ENCODE data around the gene SGSH.
"Not testable (repeated sequence)": the region's sequence is repeated elsewhere in the genome, so short reads cannot be mapped to it uniquely, and the experiment has no call there.

Gene SGSH

GRCh38 chr17:80253631-80254395, 33.7 kb upstream of the SGSH start:
- DNase-seq (ENCODE audit: low read depth) = no peak

- DNase-seq (ENCODE audit: low read depth) = no peak
Observed at GRCh38 chr17:80252871-80253270, 32.7 kb upstream of the SGSH start.

GRCh38 chr17:80251966-80252365, 31.8 kb upstream of the SGSH start:
- no peak for DNase-seq (ENCODE audit: low read depth)

- no peak for DNase-seq (ENCODE audit: low read depth)
Observed at GRCh38 chr17:80248894-80249710, 29.0 kb upstream of the SGSH start.

DNA sequence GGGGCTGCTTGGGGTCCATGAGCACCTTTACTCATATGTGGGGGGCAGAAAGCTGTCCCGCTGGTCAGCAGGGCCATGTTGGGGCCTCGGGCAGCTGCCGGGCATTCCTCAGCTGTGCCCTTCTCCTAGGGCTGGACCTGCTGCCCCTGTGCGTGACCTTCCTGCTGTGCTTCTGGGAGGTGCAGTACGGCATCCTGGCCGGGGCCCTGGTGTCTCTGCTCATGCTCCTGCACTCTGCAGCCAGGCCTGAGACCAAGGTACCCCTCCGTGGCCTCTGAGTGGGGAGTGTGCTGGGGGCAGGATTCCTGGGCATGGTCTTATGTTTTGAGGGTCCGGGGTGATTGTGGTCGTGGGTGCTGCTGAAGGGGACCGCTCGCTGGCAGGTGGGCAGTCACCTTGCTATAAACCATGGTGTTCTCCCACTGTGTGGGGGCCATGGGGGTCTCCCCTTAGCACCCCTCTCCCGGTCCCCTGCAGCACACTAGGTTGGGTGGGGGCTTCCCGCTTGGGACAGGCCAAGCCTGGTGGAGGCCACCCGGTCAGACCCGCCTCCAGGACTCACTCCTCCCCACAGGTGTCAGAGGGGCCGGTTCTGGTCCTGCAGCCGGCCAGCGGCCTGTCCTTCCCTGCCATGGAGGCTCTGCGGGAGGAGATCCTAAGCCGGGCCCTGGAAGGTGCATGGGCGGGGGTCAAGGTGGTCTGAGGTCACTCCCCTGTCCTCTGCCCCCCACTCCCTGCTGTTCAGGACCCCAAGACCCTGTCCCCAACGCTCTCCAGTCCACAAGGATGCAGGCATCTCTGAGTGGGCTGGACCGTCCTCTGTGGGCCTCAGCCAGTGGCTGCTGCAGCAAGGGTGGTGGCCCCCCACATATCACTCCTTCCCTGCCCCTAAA, 28.1 kb upstream of the SGSH start:
- no peak for DNase-seq (ENCODE audit: low read depth)

- DNase-seq (ENCODE audit: low read depth) = no peak
Observed at GRCh38 chr17:80247561-80247960, 27.4 kb upstream of the SGSH start.

DNA sequence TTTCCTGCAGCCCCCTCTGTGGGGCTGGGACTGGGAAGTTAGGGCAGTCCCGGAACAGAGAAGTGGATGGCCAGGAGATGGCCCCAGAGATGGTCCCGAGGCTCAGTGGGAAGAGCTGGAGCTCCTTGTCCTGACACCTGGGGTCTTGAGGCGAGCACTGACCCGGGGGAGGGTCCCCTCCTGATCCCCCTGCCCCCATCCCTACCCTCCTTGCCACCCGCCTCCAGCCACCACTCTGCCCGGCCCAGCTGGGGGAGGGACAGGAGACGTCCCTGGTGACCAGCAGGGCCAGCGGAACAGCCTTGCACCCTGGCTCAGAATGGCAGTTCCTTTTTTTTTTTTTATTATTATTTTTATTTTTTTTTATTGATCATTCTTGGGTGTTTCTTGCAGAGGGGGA, 26.6 kb upstream of the SGSH start:
- DNase-seq (ENCODE audit: low read depth) = no peak

DNA sequence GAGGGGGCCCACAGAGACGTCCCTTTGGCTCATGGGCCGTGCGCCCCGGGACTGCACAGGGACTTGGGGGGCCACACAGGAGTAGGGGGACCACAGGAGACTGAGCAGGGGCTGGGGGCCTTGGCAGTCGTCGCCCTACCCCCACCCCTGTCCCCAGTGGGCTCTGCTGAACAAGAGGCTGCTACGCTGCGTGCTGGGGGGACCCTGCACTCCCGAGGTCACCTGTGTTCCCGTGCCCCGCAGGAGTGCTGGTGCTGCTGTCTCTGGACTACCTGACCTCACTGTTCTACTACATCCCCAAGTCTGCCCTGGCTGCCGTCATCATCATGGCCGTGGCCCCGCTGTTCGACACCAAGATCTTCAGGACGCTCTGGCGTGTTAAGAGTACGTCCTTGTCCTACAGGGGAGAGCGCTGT, 26.1 kb upstream of the SGSH start:
- no peak for DNase-seq (ENCODE audit: low read depth)

DNA sequence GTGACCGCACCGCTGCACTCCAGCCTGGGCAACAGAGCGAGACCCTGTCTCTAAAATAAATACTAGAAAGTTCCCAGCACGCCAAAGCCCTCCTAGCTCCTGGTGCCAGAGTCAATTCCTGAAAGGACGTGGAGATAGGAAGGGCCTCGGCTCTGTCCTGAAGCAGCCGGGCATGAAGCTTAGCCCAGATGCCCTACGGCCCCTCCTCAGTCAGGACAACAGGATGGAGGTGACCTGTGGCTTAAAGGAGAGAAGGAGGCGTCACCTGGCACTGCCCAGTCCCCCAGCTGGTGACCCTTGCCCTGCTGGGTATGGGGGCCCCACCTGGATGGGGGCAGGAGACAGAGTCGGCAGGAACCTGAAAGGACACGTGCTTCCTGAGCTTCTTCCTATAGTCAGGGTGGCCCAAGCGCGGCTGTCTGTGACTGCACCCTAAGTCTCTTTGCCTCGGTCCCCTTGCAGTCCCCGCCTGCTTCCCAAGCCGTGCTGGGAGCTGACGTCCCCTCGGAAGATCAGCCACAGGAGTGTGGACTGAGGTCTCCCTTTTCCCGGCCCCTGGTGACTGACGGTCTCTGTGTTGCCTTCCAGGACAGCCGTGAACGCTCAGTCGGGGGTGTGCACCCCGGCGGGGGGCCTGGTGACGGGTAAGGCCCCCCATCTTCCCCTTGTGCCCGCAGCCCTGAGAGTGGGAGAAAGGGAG, 25.6 kb upstream of the SGSH start:
- no peak for DNase-seq (ENCODE audit: low read depth)

GRCh38 chr17:80244871-80245509, 24.9 kb upstream of the SGSH start:
- no peak for DNase-seq (ENCODE audit: low read depth)

- DNase-seq (ENCODE audit: low read depth) = not testable (repeated sequence)
Observed at GRCh38 chr17:80244448-80244847, 24.3 kb upstream of the SGSH start.

- no peak for DNase-seq (ENCODE audit: low read depth)
Observed at GRCh38 chr17:80243526-80244433, 23.6 kb upstream of the SGSH start.

DNA sequence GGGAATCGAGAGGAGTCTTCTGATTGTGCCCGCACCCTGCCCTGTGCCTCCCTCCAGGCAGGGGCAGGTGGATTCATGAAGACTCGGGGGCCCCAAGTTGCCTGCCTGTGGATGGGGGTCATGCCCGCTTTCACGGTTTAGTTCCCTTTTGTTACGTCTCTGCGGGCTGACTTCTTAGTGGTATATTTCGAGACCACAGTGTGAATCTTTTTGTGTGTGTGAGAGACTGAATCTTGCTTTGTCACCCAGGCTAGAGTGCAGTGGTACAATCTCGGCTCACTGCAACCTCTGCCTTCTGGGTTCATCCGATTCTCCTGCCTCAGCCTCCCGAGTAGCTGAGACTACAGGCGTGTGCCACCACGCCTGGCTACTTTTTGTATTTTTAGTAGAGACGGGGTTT, 22.4 kb upstream of the SGSH start:
- DNase-seq (ENCODE audit: low read depth) = no peak

GRCh38 chr17:80237386-80237785, 17.3 kb upstream of the SGSH start:
- DNase-seq (ENCODE audit: low read depth) = no peak

- no peak for DNase-seq (ENCODE audit: low read depth)
Observed at GRCh38 chr17:80236911-80237310, 16.8 kb upstream of the SGSH start.

DNA sequence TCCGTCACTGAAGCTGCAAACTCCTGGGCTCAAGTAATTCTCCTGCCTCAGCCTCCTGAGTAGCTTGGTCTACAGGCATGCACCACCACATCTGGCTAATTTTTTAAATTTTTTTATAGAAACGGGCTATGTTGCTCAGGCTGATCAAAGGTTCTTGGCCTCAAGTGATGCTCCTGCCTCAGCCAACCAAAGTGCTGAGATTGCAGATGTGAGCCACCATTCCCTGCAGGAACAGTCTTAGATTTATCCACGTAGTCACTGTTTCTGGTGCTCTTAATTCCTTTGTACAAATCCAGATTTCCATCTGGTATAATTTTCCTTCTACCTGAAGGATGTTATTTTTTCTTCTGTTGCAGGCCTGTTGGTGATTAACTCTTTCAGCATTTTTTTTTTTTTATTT, 13.1 kb upstream of the SGSH start:
- DNase-seq (ENCODE audit: low read depth) = no peak

GRCh38 chr17:80232438-80232837, 12.3 kb upstream of the SGSH start:
- DNase-seq (ENCODE audit: low read depth) = no peak

DNA sequence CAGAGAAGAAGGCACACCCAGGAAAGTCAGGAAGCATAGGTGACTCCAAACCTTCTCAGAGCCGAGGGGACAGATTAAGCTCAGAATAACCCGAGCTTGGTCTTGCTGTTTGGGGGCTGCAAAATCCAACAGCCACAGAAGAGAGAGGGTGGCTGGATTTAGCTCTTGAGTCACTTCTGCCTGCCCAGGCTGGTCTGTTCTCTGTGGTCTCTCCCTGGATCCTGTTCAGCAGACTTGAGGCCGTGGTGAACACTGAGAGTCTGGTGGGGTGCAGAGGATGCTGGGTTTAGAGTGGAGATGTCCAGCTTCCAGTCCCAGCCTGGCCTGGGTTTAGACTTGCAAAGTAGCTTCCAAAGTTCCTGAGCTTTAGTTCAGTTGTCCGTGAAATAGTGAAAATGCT, 8.9 kb upstream of the SGSH start:
- DNase-seq (ENCODE audit: low read depth) = no peak

DNA sequence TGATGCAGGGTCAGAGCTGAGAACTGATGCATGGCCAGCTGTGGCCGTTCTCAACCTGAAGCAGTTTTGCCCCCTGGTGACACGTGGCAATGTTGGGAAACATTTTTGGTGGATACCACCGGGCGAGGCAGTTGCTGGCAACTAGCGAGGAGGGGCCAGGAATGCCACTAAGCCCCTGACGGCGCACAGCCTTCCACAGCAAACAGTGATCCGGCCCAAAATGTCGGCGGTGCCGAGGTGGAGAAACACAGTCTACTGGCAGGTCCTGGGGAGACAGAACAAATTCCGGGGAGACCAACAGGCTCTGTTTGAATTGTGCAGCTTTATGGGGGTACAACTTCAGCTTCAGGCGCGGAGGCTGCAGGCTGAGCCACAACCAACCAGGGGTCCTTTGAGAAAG, 8.3 kb upstream of the SGSH start:
- DNase-seq (ENCODE audit: low read depth) = no peak

- DNase-seq (ENCODE audit: low read depth) = no peak
Observed at GRCh38 chr17:80227666-80228065, 7.5 kb upstream of the SGSH start.
